ENCODE results near the gene ASB6.
"Not testable (repeated sequence)": the region's sequence is repeated elsewhere in the genome, so short reads cannot be mapped to it uniquely, and the experiment has no call there.

ASB6 gene

DNA sequence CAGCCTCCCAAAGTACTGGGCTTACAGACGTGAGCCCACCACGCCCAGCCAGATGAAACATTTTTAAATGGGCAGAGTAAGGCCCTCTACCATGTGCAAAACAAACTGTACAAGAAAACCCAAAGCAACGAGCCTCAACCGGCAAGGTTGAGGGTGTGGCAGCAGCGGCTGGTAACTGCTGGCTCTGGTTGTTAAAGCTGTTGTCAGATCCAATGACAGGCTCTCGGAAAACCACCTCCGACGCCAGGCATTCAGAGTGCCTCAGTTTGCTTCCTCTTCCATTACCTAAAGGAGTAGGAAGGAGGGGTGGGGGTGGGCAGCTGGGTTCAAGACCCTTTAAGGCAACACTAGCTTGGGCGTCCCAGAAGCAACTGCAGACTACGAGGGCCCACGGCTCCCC, 2.4 kb upstream of the ASB6 start:
- no peak for DNase-seq (ENCODE audit: low spot score)

DNA sequence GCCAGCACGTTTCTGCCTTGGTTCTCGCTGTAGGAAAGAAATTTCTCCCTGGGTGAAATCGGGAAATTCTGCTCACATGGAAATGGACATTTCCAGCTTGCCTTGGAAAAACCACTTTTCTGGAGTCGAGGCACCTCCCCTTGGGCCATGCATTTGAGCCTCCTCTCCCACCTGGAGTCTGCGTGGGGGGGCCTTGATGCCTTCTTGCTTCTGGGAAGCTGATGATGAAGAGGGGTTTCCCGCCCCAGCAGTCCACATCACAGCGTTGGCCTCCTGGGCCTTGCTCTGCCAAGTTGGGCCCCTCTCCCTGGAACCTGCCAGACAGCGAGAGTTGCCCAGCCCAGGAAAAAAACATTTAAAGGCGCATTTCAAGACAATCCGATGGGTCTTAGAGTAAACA, 1.8 kb upstream of the ASB6 start:
- DNase-seq (ENCODE audit: low spot score): no peak

GRCh38 chr9:129640871-129641749, 841 bp downstream of the ASB6 start:
- DNase-seq (ENCODE audit: low spot score): peak; percentile 39

- DNase-seq (ENCODE audit: low spot score): no peak
Measured at GRCh38 chr9:129640086-129640870, 1.7 kb downstream of the ASB6 start.

DNA sequence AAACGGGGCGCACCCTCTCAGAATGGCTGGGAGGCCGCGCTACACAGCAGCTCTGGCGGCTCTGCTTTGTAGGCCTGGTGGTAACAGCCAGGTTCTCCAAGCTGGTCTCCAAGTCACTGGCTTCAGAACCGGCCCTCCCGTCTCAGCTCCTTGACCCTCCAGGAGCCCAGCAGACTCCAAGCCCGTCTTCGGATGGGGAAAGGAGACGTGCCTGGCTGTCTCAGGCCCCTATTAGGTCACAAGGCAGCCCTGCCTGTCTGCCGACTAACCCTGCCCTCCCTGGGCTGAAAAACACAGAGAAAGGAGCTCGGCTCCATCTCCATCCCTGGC, 2.2 kb downstream of the ASB6 start:
- no peak for DNase-seq (ENCODE audit: low spot score)

DNA sequence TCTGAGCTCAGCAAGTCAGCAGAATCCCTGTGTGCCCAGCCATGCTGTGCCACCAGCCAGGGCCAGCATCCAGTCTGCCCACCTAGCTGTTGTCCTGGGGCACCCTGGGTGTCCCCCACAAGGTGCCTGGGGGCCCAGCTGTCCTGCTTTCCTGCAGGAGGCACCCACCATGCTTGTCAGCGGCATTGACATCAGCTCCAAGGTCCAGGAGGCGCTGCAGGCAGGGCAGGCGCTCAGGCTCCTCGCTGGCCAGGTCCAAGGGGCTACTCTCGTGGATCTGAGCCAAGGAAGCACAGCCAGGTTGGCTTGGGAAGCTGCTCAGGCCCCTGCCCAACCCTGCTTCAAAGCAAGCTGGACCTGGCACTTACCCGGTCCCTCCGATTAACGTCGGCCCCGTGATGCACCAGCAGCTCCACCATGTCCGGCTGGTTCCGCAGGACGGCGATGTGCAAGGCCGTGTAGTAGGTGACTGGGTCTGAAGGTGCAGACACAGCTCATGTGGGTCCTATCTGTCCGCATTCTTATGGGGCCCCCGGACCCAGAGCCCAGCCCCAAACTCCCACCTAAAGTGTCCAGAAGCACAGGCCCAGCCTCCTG, 2.8 kb downstream of the ASB6 start:
- no peak for DNase-seq (ENCODE audit: low spot score)

- DNase-seq (ENCODE audit: low spot score): no peak
Measured at GRCh38 chr9:129637673-129638439, 4.1 kb downstream of the ASB6 start.

GRCh38 chr9:129637102-129637501, 4.8 kb downstream of the ASB6 start:
- no peak for DNase-seq (ENCODE audit: low spot score)

- not testable (repeated sequence) for DNase-seq (ENCODE audit: low spot score)
Measured at GRCh38 chr9:129636343-129636742, 5.6 kb downstream of the ASB6 start.

DNA sequence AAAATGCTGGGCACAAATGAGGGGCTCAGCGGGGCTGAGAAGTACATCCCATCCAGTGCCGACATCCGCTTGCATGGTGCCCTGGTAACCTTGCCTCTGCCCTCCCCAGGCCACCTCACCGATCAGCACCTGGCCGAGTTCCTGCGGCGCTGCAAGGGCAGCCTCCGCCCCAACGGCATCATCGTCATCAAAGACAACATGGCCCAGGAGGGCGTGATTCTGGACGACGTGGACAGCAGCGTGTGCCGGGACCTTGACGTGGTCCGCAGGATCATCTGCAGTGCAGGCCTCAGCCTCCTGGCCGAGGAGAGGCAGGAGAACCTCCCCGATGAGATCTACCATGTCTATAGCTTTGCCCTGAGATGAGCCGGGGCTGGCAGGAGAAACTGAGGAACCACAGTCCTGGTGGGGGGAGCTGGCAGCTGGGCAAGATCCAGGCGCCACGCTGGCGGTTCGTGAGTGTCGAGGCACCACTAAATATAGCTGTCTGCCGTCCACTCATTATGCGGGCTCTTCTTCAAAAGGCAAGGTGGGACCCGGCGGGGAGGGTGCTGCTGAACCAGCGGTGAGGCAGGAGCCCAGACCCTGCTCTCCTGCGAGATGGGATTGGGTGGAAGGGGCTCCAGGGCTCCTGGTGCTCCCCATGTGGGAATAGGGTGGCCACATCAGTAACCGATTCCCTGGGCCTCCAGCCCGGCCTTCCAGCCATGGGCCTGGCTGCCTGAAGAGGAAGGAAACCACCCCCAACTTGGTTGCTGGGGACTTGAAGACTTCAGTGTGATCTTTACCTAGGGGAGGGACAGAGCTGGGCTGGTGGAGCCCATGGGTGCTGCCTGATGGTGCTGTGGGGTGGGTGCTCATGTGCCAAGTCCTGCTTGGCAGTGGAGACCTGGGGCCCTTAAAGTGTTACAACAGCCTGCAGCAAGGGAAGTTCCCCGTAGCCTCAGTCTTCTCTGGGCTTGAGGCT, 6.6 kb downstream of the ASB6 start:
- no peak for DNase-seq (ENCODE audit: low spot score)

- DNase-seq (ENCODE audit: low spot score): no peak
Measured at GRCh38 chr9:129633848-129634247, 8.1 kb downstream of the ASB6 start.

GRCh38 chr9:129633207-129633606, 8.7 kb downstream of the ASB6 start:
- DNase-seq (ENCODE audit: low spot score): no peak

DNA sequence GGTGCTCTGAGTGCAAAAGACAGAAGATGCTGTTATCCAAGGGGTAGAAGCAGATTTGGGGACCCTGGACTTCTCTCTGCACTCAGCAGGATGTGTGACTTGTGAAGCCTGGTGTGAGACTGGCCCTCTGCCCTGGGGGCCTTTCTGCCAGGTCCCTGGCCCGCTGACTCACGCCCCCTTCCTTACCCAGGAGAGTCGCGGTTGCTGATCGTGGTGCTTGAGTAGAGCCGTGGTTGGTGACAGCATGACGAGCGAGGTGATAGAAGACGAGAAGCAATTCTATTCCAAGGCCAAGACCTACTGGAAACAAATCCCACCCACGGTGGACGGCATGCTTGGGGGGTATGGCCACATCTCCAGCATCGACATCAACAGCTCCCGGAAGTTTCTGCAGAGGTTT, 9.5 kb downstream of the ASB6 start:
- peak; percentile 49 for DNase-seq (ENCODE audit: low spot score)

- DNase-seq (ENCODE audit: low spot score): no peak
Measured at GRCh38 chr9:129631674-129632129, 10.2 kb downstream of the ASB6 start.

- DNase-seq (ENCODE audit: low spot score): peak; percentile 65
Measured at GRCh38 chr9:129630967-129631673, 10.8 kb downstream of the ASB6 start.

GRCh38 chr9:129629251-129629820, 12.6 kb downstream of the ASB6 start:
- no peak for DNase-seq (ENCODE audit: low spot score)

DNA sequence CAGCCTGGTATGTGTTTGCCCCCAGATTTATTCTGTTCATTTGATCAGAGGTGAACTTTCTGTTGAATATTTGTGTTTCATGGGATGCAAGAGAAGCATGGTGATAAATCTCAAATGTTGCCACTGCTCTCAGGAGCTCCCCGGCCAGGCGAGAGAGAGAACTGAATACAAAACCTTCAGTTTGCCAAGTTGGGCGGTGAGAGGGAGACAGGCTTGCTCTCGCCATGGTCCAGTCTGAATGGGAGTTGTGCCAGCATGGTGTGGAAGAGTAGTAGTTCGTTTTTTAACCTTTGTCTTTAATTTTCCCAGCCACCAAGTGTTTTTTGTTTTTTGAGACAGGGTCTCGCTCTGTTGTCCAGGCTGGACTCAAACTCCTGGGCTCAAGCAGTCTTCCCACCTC, 13.2 kb downstream of the ASB6 start:
- DNase-seq (ENCODE audit: low spot score): no peak

- DNase-seq (ENCODE audit: low spot score): no peak
Measured at GRCh38 chr9:129627556-129628440, 14.2 kb downstream of the ASB6 start.

Data from AG20443 (cell line).